K562 (cell line): ENCODE measurements around the gene B4GALT5. TPM values are rescaled to one million over a fixed set of nuclear protein-coding genes. Genes with fewer than 3 reads are reported as not detected.

ENCODE experiments used
- ATAC-seq: fragments of 200-7000 bp; cut with Tn5 transposase; 3 replicates; pipeline ENCODE4 v1.9.1; 2020; ENCODE audit warnings: moderate library complexity
- BruUV-seq: library from RNA; stranded (reverse); fragments of 400-500 nt; replicated peaks from 2 replicates; lab custom pipeline; 2021; lab: Mats Ljungman, UMichigan
- CTCF ChIA-PET: fragments of 300-600 bp; formaldehyde crosslinking; extraction: SDS; loops from one replicate; lab custom pipeline; 2021; ENCODE audit warnings: low intra/inter-chr PET ratio; lab: Yijun Ruan, JAX
- POLR2A ChIA-PET: fragments of 300-600, 350-650 bp; sonication (Branson Sonifier 250); formaldehyde crosslinking; extraction: SDS; loops from one replicate; lab custom pipeline; 2021; ENCODE audit warnings: antibody characterized with exemption, inconsistent platforms; lab: Yijun Ruan, JAX
- DNase-seq, 4 experiments: peaks; one replicate each; pipeline versions ENCODE4 v3.0.0 to v3.0.0-alpha.2; 2011 to 2018; ENCODE audit warnings: low spot score in 3 of 4, mixed read lengths in 3 of 4; ENCODE audit errors: extremely low read depth in 1 of 4
- FAIRE-seq: peaks from 2 replicates; lab custom pipeline; 2011; peaks lifted over from hg19 to GRCh38; lab: Jason Lieb, UNC
- H2AFZ ChIP-seq: 2 replicates; pipeline ENCODE4 v1.6.0; 2011; ENCODE audit warnings: low read depth, low read length, control low read depth, inconsistent platforms
- H3K27ac ChIP-seq: fragments of 200-600 bp; 3 replicates; pipeline ENCODE4 v1.8.0; 2011; ENCODE audit warnings: low read depth, mild to moderate bottlenecking, control low read depth, inconsistent platforms, low read length, moderate library complexity, mixed read lengths; ENCODE audit errors: extremely low read depth
- H3K27me3 ChIP-seq, 2 experiments: fragments of 300-600 bp in 1 of 2; 2 replicates in 1 of 2; 3 replicates in 1 of 2; pipeline versions ENCODE4 v1.6.0 to v1.8.0; 2011; ENCODE audit warnings: inconsistent platforms in 2 of 2, low read length in 2 of 2, mild to moderate bottlenecking in 1 of 2, mixed read lengths in 1 of 2, moderate library complexity in 1 of 2; ENCODE audit not compliant: control insufficient read depth in 2 of 2, insufficient read depth in 2 of 2
- H3K36me3 ChIP-seq: fragments of 300-600 bp; 3 replicates; pipeline ENCODE4 v1.8.0; 2011; ENCODE audit warnings: mild to moderate bottlenecking, low read length, inconsistent platforms; ENCODE audit not compliant: control insufficient read depth, insufficient read depth
- H3K4me1 ChIP-seq, 2 experiments: fragments of 200-600 bp in 1 of 2; replicated peaks in 1 of 2; 2 replicates in 1 of 2; 3 replicates in 1 of 2; pipeline versions ENCODE4 v1.5.1 to v1.8.0; 2011; ENCODE audit warnings: inconsistent platforms in 2 of 2, low read length in 2 of 2, mild to moderate bottlenecking in 1 of 2, mixed read lengths in 1 of 2, moderate library complexity in 1 of 2; ENCODE audit not compliant: control insufficient read depth in 2 of 2, insufficient read depth in 2 of 2
- H3K4me2 ChIP-seq: 2 replicates; pipeline ENCODE4 v1.6.1; 2011; ENCODE audit warnings: low read length, control low read depth, inconsistent platforms, mixed read lengths; ENCODE audit not compliant: insufficient read depth
- H3K4me3 ChIP-seq: fragments of 200-600 bp; sonication (generic), shearing (Covaris generic); 2 replicates; pipeline ENCODE4 v1.5.1; 2016; ENCODE audit warnings: control low read depth, inconsistent platforms
- H3K79me2 ChIP-seq: fragments of 200-600 bp; 3 replicates; pipeline ENCODE4 v1.8.0; 2011; ENCODE audit warnings: low read length, inconsistent platforms; ENCODE audit not compliant: control insufficient read depth, insufficient read depth
- H3K9ac ChIP-seq, 2 experiments: 2 replicates each; pipeline versions ENCODE4 v1.6.0 to v1.6.1; 2011; ENCODE audit warnings: low read depth in 2 of 2, low read length in 2 of 2, control low read depth in 1 of 2, inconsistent platforms in 1 of 2, mild to moderate bottlenecking in 1 of 2, mixed read lengths in 1 of 2; ENCODE audit not compliant: insufficient read depth in 1 of 2
- H3K9me1 ChIP-seq: one replicate; pipeline ENCODE4 v1.6.0; 2011; ENCODE audit warnings: inconsistent platforms, mild to moderate bottlenecking, low read length, moderate library complexity; ENCODE audit not compliant: control insufficient read depth, insufficient read depth
- H3K9me3 ChIP-seq: replicated peaks from 2 replicates; pipeline ENCODE4 v1.5.1; 2011; ENCODE audit warnings: low read depth, low read length, inconsistent platforms; ENCODE audit not compliant: control insufficient read depth, insufficient read depth
- H4K20me1 ChIP-seq: replicated peaks from 2 replicates; pipeline ENCODE4 v1.6.1; 2011; ENCODE audit warnings: low read length, inconsistent platforms, mixed read lengths; ENCODE audit not compliant: control insufficient read depth, insufficient read depth
- ETS2 ChIP-seq: IDR thresholded peaks from 2 replicates; pipeline ENCODE4 v1.6.1; 2016; ENCODE audit warnings: borderline replicate concordance, missing genetic modification characterization, mild to moderate bottlenecking, moderate library complexity, missing compliant biosample characterization; ENCODE audit not compliant: poor library complexity, severe bottlenecking
- GATAD2B ChIP-seq: fragments of 450-650 bp; IDR thresholded peaks from 2 replicates; pipeline ENCODE4 v1.6.1; 2017; ENCODE audit warnings: mild to moderate bottlenecking, borderline replicate concordance
- KDM1A ChIP-seq, 2 experiments: fragments of 450-650 bp; IDR thresholded peaks; 2 replicates each; pipeline ENCODE4 v1.6.1; 2016; ENCODE audit warnings: mild to moderate bottlenecking in 2 of 2
- PURB ChIP-seq: sonication (generic); formaldehyde crosslinking; IDR thresholded peaks from 2 replicates; pipeline ENCODE4 v1.9.0; 2021; ENCODE audit warnings: low read depth, mild to moderate bottlenecking, missing genetic modification reagents
- RBM25 ChIP-seq: fragments of 200-400 bp; formaldehyde crosslinking; IDR thresholded peaks from 2 replicates; pipeline ENCODE4 v1.6.1; 2018; ENCODE audit warnings: low read length, low read depth, moderate library complexity; ENCODE audit not compliant: severe bottlenecking
- ZNF263 ChIP-seq: sonication (generic); formaldehyde crosslinking; IDR thresholded peaks from 2 replicates; pipeline ENCODE4 v1.8.0; 2022; ENCODE audit warnings: mild to moderate bottlenecking, missing genetic modification reagents, borderline replicate concordance
- WGBS: fragments of 100-300 bp; shearing (Covaris generic); methylation state at CpG from one replicate; pipeline ENCODE4 v1.1.6; 2016; ENCODE audit warnings: low coverage, mixed read lengths; ENCODE audit not compliant: insufficient coverage; ENCODE audit errors: missing lambda C conversion rate; 5-methylcytosine and 5-hydroxymethylcytosine counted together
- in situ Hi-C: fragments of 300-500 bp; cut with MboI; formaldehyde crosslinking; loops from 4 replicates; pipeline ENCODE4 v1.15.0; 2018; ENCODE audit warnings: inconsistent platforms, mixed read lengths
- intact Hi-C: fragments of 100-400 bp; cut with micrococcal nuclease; formaldehyde crosslinking; loops from 2 replicates; pipeline ENCODE4 v1.14.2; 2022
- polyA plus RNA-seq, 8 experiments: library from polyadenylated mRNA; depleted of rRNA in 4 of 8; stranded (reverse) in 5 of 8; unstranded in 3 of 8; fragments of >200 nt; fragmentation: Nextera tagmentation in 2 of 8; fragmentation: Illumina TruSeq in 1 of 8; extraction: Ambion mirVana in 2 of 8; extraction: Trizol in 1 of 8; gene quantifications; 2 replicates each; pipeline versions ENCODE4 v1.2.1 to v1.2.3, GENCODE V29; 2011 to 2014; ENCODE audit warnings: inconsistent platforms in 1 of 8, missing spikeins in 1 of 8
- total RNA-seq, 7 experiments: library from RNA; depleted of rRNA in 6 of 7; stranded (reverse); fragments of >200 nt in 6 of 7; fragmentation: Illumina TruSeq in 2 of 7; extraction: Trizol in 2 of 7; gene quantifications; 2 replicates each; pipeline versions ENCODE4 v1.2.1 to v1.2.3, GENCODE V29; 2011 to 2021; ENCODE audit warnings: low replicate concordance in 1 of 7
- TF ChIP-seq, protein P1 (sequence below), 2 experiments: fragments of 450-650 bp; IDR thresholded peaks; 2 replicates each; pipeline ENCODE4 v1.6.1; 2016; ENCODE audit warnings: mild to moderate bottlenecking in 2 of 2, borderline replicate concordance in 1 of 2, low read depth in 1 of 2, moderate library complexity in 1 of 2
- TF ChIP-seq, protein P2 (sequence below): fragments of 450-650 bp; formaldehyde crosslinking; IDR thresholded peaks from 2 replicates; pipeline ENCODE4 v1.4.0; 2022; ENCODE audit warnings: mild to moderate bottlenecking, moderate library complexity
- TF ChIP-seq, protein P3 (sequence below): fragments of 250-450 bp; sonication (Bioruptor Pico); IDR thresholded peaks from 2 replicates; pipeline ENCODE4 v1.5.0; 2020; ENCODE audit warnings: mild to moderate bottlenecking, borderline replicate concordance

Gene B4GALT5
- total and polyA plus RNA-seq, 9 of the 15 experiments (the other 6 are each of a cell fraction or from before 2014, with no cell fraction given) = 8.5 to 32.6 (median 23.4) TPM

DNA sequence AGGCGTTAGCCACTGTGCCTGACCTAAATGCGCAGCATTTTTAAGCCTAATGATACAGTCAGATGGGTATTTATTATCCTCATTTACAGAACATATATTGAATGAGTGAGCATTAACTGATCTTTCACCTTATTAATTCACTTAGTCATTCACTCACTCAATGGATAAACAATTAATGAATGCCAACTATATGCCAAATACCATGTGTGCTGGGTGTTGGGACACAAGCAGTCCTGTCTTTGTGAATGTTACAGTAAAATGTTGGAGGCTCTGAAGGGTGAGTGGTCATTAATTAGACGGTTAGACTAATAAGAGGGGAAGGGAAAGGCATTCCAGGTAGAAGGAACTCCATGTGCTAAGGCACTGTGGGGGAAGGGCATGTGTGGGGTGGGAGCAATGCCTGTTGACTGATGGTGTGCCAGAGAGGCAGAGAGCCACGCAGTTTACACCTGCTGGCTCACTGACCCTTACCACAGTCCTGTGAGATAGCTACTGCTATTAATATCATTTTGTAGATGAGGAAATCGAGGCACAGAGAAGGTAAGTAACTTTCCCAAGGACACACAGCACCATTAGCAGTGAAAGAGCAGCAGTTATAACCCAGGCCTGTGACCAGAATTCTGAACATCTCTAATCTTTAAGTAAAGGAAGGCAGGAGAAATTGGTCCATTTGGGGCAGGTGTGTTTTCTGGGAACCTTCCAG lies 38.7 kb upstream of the B4GALT5 start:
- 0 out of 2 replicates have a peak overlapping the region, but pooled peaks have one; percentile 1 for H2AFZ ChIP-seq
- peaks cover 11 to 16% of the 10 kb centered on the region in 2 experiments for H3K4me1 ChIP-seq
- no peaks in the 10 kb centered on the region for H3K36me3 ChIP-seq
- 40% methylated on average over 5 of the region's 5 CpGs for WGBS
- FAIRE-seq (no peak), DNase-seq (no peak), ATAC-seq (no peak)
- H3K4me2 ChIP-seq = no peak overlapping the region
- H4K20me1 ChIP-seq = no peaks in the 10 kb centered on the region
- H3K4me3 ChIP-seq = no peak overlapping the region
- ChIA-PET CTCF (no interaction called here), POLR2A (interaction anchor here (2.8 kb wide), 1 partner anchor 11 kb away, joined by 26 read pairs; no protein-coding TSS in a partner anchor)
- H3K27ac ChIP-seq = no peak overlapping the region
- H3K9me3 ChIP-seq = no peaks in the 10 kb centered on the region
- intact Hi-C loops = no loop called here
- H3K9ac ChIP-seq = no peak overlapping the region
- BruUV-seq = no TSS peak
- H3K79me2 ChIP-seq = no peaks in the 10 kb centered on the region
- no peaks in the 10 kb centered on the region for H3K27me3 ChIP-seq
- in situ Hi-C loops = no loop called here
- H3K9me1 ChIP-seq = no peaks in the 10 kb centered on the region
- TF ChIP-seq KDM1A (IDR thresholded peaks at IDR 0.05) (peak; percentile 56 to 81), PURB (CRISPR knock-in tag) (no peak), ETS2 (tag) (no peak), GATAD2B (no peak), RBM25 (peak; percentile 98), ZNF263 (CRISPR knock-in tag) (no peak)
- TF ChIP-seq, protein P1, sequence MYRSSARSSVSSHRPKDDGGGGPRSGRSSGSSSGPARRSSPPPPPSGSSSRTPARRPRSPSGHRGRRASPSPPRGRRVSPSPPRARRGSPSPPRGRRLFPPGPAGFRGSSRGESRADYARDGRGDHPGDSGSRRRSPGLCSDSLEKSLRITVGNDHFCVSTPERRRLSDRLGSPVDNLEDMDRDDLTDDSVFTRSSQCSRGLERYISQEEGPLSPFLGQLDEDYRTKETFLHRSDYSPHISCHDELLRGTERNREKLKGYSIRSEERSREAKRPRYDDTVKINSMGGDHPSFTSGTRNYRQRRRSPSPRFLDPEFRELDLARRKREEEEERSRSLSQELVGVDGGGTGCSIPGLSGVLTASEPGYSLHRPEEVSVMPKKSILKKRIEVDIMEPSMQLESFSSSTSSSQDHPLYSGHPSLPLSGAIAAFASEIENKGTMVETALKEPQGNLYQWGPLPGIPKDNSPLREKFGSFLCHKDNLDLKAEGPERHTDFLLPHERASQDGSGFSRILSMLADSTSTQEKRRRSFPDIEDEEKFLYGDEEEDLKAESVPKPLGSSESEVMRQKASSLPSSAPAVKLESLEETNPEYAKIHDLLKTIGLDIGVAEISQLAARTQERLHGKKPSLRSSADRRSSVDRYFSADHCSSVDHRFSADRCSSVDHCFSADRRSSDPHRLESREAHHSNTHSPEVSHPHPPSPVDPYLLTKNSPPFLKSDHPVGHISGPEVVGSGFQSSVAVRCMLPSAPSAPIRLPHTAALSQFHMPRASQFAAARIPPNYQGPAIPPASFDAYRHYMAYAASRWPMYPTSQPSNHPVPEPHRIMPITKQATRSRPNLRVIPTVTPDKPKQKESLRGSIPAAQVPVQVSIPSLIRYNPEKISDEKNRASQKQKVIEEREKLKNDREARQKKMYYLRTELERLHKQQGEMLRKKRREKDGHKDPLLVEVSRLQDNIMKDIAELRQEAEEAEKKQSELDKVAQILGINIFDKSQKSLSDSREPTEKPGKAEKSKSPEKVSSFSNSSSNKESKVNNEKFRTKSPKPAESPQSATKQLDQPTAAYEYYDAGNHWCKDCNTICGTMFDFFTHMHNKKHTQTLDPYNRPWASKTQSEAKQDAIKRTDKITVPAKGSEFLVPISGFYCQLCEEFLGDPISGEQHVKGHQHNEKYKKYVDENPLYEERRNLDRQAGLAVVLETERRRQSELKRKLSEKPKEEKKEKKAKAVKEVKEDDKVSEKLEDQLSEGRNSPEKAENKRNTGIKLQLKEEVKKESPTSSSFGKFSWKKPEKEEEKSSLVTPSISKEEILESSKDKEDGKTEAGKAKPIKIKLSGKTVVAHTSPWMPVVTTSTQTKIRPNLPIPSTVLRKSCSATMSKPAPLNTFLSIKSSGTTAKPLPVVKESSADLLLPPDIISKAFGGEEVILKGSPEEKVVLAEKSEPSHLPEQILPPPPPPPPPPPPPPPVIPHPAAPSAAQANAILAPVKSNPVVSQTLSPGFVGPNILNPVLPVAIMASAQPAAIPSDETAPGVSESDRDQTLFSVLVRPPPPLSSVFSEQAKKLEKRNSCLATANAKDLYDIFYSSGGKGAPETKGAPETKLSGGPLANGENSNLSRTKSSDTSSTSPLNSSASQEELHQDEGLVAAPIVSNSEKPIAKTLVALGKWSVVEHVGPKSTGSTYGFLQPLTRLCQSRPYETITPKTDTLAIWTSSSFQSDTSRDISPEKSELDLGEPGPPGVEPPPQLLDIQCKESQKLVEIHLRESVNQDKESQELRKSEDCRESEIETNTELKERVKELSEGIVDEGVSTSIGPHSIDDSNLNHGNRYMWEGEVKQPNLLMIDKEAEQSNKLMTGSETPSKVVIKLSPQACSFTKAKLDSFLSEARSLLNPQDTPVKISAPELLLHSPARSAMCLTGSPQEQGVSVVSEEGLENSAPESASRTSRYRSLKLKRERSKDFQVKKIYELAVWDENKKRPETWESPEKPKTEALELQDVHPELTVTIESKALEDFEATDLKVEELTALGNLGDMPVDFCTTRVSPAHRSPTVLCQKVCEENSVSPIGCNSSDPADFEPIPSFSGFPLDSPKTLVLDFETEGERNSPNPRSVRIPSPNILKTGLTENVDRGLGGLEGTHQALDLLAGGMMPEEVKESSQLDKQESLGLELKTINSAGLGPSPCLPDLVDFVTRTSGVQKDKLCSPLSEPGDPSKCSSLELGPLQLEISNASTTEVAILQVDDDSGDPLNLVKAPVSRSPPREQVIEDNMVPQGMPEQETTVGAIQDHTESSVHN (IDR thresholded peaks at IDR 0.05; ENCODE audit: borderline replicate concordance in 1 of 2, low read depth in 1 of 2) = no peak
- TF ChIP-seq, protein P2, sequence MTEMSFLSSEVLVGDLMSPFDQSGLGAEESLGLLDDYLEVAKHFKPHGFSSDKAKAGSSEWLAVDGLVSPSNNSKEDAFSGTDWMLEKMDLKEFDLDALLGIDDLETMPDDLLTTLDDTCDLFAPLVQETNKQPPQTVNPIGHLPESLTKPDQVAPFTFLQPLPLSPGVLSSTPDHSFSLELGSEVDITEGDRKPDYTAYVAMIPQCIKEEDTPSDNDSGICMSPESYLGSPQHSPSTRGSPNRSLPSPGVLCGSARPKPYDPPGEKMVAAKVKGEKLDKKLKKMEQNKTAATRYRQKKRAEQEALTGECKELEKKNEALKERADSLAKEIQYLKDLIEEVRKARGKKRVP = no peak
- TF ChIP-seq, protein P3, sequence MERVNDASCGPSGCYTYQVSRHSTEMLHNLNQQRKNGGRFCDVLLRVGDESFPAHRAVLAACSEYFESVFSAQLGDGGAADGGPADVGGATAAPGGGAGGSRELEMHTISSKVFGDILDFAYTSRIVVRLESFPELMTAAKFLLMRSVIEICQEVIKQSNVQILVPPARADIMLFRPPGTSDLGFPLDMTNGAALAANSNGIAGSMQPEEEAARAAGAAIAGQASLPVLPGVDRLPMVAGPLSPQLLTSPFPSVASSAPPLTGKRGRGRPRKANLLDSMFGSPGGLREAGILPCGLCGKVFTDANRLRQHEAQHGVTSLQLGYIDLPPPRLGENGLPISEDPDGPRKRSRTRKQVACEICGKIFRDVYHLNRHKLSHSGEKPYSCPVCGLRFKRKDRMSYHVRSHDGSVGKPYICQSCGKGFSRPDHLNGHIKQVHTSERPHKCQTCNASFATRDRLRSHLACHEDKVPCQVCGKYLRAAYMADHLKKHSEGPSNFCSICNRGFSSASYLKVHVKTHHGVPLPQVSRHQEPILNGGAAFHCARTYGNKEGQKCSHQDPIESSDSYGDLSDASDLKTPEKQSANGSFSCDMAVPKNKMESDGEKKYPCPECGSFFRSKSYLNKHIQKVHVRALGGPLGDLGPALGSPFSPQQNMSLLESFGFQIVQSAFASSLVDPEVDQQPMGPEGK = no peak
